GM18511 (cell line): ENCODE data around the gene NOP9.

ENCODE experiments used
- ATAC-seq: cut with Tn5 transposase; IDR thresholded peaks from one replicate; pipeline ENCODE4 v1.9.1; 2021; ENCODE audit warnings: mild to moderate bottlenecking, moderate library complexity; ENCODE audit not compliant: unreplicated experiment

The NOP9 gene

DNA sequence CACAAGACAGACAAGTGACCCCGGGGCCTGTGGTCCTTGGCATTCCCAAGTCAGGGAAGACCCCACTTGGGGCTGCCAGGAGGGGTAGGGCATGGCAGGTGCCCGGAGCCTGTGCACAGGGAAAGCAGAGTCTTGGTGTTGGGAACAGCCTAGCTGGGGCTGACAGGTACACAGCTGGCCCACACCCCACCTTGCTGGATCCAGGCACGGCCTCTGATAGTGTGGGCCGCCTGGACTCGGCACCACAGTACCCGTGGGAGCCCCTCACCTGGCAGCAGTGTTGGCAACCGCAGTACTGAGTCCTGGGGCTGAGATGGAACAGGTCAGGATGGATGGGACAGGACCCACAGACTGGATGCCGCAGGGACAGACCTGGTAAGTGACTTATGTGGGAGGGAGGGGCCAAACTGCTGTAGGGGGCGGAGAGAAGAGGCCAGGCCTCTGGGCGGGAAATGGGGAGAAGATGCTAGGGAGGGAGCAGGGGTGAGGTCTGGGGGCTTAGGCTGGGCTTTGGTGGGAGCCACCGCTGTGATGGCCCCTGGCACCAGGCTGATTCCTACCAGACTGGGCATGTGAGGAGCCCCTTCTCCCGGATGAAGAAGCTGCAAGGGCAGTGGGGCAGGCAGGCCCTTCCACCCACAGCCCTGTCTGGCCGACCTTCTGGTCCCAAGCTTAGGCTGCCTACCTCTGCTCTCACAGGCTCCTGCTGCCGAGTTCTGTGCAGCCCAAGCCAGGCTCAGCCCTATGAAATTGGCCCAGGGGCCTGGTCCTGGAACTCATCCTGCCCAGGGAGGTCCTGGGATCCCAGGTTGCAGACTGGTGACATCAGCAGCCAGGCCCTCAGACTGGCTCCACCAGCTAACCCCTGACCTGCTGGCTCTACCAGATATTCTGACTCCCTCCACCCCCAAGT is 36.6 kb upstream of the NOP9 start, which contains the start of gene TGM1:
Gene TGM1 (minus strand): TSS at position 357 of the 913 bp plus-strand sequence. CDS start 825 bp downstream, outside the sequence.
- ATAC-seq: no peak

DNA sequence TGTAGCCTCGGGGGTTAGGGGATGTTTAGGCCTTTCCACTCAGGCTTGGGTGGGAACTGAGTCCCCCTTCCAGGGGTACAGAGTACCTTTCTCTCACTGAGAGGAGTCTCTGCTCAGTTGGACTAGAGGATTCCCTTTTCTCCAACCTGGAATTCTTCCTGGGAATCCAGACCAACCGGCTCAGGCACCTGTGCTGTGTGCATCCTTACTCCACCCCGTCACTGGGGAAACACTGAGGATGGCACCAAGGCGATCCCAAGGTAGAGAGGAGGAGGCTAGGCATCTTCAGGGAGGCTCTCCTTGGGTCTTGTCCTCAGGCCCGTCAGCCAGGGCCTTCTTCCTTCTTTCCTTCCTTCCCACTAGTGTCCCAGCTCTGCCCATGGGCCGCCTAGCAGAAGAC is 35.8 kb upstream of the NOP9 start:
- ATAC-seq: no peak

DNA sequence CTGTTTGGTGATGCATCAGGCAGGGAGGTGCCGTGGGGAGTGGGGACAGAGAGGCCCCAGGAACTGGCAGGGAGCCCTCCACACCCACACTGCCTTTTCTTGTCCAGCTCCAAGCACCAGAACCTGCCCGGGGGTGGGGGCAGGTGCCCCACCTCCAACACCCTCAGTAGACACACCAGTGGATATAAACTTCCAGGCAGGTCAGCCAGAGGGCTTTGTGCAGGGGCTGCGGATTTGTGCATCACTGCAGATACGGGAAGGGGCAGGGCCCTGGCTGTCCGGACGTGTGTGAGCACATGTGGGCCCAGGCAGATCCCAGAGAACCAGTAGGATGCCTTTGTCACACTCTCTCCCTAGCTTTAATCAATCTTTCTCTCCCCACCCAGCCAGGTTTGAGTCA is 35.4 kb upstream of the NOP9 start:
- ATAC-seq: no peak

DNA sequence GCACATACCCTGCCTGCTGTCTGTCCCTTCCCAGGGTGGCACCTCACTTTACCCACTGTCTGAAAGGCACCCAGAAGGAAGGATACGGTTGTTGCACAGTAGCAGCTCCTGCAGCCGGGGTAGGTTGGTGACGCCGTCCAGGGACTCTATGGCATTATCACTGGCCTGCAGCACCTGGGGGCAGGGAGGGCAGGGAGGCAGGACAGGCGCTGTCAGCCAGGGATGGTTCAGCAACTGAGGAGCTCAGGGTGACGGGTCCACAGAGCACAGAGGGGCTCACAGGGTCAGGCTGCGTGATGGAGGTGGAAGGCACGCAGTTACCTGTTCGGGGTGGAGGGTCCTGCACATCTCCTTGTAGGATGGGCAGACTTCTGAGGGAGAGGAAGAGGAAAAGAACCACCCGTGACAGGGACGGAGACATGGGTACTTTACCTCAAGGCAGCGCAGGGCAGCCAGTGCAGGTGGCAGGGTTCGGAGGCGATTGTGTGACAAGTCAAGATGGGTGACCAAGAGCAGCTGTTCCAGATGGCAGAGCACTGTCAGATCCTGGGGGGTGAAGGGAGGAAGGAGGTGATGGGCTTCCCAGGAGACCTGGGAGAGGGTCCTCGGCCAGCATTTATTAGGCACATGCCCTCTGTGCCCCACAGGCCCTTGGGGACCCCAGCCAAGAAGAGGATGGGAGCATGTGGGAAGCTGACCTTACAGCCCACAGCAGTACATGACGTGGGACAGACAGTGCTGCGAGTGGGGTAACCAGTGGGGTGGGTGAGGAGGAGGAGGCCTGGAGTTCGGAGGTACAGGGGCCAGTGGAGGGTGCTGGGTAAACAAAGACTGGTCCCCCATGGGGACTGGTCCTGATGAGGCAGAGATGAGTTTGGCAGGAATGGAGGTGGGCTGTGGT is 33.1 kb upstream of the NOP9 start:
- no peak for ATAC-seq

DNA sequence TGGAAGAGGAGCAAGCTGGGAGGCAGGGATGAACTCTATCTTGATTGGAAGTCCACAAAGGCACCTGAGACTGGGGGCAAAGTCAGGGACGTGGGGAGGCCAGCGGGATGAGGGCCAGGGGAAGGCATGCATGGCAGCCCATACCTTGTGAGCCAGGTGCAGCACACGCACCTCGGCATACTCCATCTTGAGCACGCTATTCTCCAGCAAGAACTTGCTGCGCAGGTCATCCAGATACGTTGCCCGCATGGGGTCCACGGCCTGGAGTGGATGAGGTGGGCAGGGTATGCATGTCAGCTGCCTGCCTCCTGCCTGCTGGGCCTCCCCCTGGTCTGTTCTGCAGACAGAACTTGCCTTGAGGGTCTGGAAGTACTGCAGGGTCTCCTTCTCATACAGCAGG is 32.1 kb upstream of the NOP9 start:
- ATAC-seq: no peak

DNA sequence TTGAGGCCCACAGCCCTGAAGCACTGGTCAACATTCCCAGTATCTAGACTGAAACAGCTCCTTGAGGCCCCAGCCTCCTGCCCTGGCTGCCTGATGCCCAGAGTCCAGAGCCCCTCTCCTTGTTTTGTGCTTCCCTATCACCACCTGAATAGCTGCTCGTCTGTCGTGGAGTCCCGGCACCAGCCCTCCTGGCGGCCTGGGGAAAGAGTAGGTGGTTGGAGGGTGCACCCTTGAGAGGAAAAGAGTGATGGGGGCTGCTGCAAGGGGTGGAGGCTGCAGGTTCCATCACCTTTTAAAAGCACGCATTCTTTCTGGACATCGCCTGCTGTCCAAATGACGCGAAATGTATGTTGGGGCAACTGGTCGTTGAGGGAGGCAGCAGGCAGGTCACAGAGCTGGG is 31.4 kb upstream of the NOP9 start:
- no peak for ATAC-seq

DNA sequence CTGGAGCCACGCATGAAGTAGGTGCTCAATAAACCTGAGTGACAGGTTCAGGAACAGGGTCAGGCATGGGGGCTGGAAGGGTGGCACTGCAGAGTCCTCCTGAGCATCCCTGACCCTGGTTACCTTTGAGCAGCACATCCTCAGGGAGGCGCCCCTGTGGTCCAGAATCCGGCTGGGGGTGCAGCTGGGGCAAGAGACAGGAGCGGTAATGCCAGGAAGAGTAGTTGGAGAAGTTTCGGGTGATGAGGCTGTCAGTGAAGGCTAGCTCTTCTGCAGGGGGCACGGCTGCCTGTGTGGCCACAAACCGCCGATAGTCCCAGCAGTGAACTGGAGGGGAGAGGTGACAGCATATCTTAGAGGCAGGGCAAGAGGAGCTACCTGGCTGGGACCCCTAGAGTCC is 30.3 kb upstream of the NOP9 start:
- ATAC-seq: no peak

DNA sequence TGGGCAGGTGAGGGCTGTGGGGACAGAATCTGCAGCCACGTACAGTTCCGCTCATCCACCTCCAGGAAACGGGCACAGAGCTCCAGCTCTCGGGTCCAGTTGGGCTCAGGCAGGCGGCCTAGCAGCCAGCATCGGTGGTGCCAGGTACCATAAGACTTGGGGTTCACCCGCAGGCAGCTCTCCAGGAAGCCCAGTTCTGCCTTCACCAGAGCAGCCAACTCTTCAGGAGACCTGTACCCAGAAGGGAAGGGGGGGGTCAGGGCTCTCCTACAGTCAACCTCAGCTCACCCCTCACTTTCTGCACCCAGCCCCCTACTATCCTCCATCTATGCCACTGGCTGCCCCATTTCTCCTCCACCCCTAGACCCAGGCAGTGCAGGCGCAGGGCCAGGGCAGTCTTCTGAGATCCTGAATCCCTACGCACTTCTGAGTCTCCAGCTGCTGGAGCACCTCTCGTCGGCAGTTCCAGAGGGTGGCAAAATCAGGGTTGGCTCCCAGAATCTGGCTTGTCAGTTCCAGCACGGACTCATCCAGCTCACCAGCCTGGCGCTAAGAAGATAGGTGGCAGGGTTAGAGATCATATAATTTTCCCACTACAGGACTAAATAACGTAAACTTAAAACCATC is 29.6 kb upstream of the NOP9 start:
- no peak for ATAC-seq

DNA sequence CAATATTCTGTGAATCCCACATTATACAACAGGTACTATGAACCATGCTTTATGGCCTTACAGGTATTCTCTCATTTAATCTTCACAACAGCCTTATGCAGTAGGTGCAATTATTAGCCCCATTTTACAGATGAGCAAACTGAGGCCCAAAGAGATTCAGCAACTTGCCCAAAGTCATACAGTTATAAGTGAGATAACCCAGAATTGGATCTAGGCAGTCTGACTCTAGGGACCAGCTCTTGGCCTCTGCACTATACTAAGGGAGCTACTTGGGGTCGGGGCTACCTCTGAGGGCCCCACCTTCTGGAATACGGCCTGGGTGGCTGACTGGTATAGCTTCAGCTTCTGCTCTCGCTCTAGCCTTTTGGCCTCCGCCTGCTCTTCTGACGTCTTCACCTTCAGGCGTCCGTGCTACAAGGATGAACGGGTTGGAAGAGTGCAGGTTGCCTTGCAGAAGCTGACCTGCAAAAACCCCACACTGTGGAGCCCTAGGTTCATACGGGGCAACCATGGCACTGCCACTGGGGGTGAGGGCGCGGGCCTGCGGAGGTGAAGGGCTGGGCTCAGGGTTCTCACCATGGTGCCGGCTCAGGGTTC is 29.0 kb upstream of the NOP9 start:
- peak; percentile 3 for ATAC-seq

DNA sequence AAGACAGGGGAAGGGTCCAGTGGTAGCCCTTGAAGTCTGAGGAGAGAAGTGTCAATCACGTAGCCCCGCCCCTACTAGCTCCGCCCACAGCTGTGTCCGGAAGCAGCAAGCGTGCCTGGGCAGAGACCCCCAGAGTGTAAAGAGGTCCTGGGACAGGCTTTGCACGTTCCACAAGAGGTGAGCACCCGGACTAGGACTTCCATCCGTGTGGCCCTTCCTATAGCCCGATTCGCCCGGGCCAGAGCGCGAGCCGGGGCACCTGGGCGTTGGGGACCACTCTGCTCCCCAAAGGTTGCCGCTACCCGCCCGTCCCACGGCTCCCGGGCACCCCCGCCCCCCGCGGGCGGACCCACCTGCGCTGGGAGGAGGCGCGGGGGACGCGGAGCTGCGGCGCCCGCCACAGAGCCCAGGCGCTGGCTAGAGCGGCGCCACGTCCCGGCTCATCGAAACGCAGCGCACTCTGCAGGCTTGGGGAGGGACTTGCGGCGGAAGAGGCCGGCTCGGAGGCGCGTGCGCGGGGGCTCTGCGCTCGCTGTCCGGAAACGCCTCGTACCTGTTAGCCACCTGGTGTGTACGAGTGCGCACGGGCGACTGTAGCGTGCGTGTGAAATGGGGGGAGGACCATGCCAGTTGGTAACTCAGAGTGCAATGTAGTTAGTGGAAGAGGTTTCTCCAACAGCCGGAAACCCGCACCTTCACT is 28.4 kb upstream of the NOP9 start, which contains the start of gene RABGGTA:
Gene RABGGTA (minus strand): TSS at position 464 of the 700 bp plus-strand sequence. CDS start 482 bp downstream, outside the sequence.
- peak; percentile 86 for ATAC-seq

DNA sequence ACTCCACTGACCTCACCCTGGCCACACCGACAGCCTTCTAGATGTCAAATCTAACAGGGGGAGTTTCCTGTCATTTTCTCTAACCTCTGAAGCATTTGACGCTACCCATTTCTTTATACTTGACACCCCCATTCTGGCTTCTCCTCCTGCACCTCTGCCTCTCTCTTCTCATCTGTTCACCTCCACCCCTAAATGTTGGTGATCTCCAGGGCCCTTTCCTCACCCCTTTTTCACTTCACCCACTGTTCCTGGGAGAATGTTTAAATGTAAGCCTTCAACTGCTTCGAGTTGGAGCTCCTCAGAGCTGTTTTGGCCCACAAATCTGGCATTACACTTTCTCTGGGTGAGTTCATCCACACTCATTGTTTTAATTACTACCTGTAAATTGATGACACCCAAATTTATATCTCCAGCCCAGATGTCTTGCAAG is 27.8 kb upstream of the NOP9 start:
- ATAC-seq: no peak

DNA sequence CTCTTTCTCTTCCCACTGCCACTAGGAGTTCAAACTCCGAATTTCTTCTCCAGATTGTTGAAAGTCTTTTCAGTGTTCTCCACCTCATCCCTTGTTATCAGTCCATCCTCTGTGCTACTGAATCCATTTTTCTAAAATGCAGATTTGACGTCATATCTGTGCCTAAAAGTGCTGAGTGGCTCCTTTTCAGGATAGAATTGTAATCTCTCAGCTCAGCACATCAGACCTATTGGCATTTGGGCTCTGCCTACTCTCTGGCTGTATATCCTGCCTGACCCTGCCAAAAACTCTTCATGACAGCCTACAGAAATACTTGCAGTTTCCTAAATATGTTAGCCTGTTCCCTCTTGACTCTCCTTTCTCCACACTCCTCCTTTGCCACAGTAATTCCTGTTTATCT is 27.2 kb upstream of the NOP9 start:
- no peak for ATAC-seq

DNA sequence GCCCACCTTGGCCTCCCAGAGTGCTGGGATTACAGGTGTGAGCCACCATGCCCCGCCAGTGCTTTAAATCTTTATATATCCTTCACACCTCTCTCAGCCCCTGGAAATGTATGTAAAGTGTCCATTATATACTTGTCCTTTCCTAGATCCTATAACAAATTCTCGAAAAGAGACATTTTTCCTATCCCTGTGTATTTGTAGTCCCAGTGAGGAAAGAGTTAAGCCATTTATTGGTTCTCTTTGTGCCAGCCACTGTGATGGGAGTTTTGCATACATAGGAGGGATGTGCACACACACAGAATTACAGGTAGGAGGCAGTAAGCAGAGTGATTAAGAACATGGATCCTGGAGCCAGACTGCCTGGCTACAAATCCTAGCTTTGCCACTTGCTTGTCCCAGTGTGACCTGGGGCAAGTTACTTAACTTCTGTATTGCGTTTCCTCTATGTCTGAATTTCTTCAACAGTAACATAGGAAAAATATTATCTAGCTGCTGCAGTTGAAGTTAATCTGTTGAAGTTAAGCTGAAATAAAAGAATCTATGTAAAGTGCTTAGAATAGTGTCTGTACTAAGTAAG is 26.1 kb upstream of the NOP9 start:
- ATAC-seq: no peak

DNA sequence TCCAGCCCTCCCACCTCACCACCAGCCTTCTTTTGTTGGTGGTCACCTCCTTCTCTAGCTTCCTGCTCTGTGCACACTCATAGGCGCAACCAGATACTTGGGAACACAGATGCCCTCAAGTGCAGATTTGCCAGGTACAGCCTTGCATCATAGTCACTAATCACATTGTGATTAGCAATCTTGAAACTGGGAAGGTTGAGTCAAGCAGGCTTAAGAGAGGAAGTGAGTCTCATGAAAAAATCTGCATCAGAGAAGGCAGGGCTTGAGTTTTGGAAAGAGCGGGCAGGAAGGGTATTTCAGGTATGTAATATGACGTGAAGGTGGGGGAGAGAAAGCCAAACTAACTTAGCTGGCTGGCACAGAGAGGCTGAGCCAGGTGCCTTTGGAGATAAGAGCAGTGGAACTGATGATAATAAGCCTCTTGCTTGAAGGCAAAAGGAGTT is 25.5 kb upstream of the NOP9 start:
- ATAC-seq: peak; percentile 52

DNA sequence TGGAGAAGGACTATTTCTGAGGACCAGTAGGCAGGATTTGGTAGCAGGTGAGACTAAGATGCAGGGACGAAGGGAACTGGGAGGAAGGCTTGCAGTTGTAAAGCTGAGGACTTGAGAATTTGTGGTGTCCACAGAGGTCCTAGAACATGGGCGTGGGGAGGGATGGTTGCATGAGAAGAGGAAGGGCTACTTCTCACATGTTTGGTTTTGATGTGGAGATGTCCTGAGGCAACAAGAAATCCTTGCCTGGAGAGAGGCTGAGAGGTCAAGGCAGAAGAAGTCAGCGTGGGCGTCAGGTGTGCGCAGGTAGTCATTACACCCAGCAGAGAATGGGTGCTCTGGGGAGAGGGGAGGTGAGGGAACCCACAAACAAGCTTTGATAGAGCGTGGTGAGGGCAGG is 22.6 kb upstream of the NOP9 start:
- ATAC-seq: no peak

DNA sequence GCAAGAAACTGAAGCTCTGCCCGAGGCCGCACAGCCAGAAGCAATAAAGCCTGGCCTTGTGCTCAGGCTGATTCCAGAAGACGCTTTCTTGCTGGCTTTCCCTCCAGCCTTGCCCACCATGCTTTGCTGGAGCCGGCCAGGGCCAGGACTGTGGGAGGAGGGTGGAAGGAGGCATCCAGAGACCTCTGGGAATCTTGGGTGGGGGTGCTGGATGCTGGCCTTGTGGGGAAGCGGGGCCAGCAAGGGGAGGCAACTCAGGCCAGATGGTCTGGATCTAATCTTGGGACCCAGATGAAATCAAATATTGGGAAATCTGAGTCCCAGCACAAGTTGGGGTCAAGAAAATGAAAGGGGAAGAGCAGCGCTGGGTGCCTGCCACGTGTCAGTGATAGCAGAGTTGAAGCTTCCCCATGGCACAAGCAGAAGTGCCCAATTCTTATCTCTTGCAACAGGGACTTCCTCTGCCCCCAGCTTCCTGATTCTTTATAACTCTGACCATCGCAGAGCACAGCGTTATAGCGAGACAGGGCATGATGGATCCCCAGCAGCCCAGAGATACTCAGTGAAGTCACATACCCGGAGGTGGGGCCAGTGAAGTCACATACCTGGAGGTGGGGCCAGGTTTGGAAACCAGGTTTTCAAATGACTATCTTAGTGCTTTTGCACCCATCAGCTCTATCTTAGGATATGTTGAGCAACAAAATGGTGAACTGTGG is 21.9 kb upstream of the NOP9 start:
- ATAC-seq: no peak

DNA sequence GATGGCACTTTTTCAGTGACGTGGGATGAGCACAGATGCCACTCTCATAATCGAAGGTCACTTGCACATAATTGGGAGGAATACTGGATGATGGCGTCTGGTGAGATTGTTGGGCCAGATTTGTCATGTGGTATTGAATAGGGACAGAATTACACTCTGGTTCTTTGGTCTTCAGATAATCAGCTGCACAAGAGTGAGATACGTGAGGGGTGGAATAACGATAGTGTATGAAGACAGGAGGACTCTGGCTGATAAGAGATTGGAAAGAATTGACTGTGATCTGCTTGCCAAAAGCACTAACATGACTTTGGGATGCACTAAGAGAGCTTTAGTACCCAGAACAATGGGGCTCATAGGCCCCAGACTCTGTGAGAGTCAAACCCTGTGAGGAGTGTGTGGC is 21.2 kb upstream of the NOP9 start:
- no peak for ATAC-seq

DNA sequence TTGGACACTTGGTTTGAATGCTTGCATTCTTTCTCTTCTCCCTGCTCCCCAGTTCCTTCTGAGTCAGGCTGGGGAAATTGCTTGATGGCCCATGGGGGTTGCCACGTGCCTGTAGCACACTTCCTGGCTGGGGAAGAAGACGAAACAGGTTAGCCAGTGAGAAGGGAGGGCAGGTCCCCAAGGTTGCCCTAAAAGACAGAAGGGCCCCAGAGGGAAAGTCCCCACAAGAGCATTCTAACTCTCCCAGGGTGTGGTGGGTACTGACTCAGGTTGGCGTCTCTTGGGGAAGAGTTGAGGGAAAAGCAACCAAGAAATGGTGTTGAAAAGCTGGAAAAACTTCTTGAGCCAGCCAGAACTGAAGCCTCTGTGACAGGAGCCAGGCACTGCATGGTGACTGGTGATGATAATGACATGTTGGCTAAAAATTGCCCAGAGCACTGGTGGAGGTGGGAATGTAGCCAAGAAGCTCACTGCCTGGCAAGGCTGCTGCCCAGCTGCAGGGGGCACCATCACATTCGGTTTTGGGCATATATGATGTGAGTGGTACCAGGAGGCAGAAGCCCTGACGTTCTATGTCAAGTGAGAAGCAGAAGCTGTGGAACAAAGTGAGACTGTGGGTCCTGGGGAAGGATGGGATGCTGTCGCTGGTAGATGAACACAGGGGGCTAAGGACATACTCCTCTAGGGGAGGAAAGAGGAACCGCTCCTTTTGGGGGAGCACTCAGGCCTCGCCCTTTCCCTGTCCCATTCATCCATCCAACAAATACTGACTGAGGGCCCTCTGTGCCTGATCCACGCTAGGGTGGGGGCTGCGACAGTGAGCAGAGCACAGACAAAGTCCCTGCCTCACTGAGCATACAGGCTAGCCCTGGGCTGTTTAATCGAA is 20.1 kb upstream of the NOP9 start:
- ATAC-seq: peak; percentile 85
